ENCODE results near the gene SPTY2D1.

The SPTY2D1 gene

DNA sequence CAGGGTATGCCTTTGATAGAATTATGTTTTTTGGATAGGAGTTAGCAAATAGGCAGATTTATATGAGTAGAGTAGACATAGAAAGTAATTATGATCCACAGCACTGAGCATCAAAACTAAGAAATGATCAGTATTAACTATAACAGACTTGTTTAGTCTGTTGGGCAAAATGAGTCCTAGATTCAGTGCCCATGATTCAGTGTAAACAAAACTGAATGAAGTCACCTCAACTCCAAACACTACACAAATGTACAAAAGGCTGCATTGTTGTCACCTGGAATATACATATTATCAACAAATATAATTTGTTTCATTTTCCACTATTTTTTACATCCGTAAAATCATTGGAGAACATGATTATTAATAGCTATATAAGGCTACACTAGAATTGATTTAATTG is 52.3 kb downstream of the SPTY2D1 start:
- TF ChIP-seq, protein P1, sequence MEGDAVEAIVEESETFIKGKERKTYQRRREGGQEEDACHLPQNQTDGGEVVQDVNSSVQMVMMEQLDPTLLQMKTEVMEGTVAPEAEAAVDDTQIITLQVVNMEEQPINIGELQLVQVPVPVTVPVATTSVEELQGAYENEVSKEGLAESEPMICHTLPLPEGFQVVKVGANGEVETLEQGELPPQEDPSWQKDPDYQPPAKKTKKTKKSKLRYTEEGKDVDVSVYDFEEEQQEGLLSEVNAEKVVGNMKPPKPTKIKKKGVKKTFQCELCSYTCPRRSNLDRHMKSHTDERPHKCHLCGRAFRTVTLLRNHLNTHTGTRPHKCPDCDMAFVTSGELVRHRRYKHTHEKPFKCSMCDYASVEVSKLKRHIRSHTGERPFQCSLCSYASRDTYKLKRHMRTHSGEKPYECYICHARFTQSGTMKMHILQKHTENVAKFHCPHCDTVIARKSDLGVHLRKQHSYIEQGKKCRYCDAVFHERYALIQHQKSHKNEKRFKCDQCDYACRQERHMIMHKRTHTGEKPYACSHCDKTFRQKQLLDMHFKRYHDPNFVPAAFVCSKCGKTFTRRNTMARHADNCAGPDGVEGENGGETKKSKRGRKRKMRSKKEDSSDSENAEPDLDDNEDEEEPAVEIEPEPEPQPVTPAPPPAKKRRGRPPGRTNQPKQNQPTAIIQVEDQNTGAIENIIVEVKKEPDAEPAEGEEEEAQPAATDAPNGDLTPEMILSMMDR (conservative IDR thresholded peaks at IDR 0.05; ENCODE audit: low read depth): no peak
- H3K27ac ChIP-seq: no peak overlapping the region
- ChIA-PET CTCF (interaction anchor here (0.6 kb wide), 2 partner anchors 37 to 1192 kb away, joined by 3 read pairs; no protein-coding TSS in a partner anchor), POLR2A (ENCODE audit: low non-redundant PET) (no interaction called here)
- no peak for DNase-seq (ENCODE audit: low spot score)

DNA sequence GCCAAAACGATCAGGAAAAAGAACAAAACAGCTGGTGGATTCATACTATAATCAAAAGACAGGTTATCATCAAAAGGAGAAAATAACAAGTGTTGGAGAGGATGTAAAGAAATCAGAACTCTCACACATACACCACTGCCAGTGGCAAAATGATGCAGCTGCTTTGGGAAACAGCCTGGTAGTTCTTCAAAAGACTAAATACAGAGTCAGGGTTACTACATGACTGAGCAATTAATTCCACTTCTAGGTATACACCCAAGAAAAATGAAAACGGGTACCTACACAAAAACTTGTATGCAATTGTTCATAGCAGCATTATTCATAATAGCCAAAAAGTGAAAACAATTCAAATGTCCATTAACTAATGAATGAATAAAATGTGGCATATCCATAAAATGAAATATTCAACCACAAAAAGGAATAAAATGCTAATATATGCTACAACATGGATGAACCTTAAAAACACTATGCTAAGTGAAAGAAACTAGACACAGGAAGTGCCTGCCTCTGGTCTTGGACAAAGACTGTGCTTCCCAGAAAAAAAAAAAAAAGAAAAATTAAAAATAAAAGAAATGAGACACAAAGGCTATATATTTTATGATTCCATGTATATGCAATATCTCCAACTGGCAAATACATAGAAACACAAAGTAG is 53.9 kb downstream of the SPTY2D1 start:
- DNase-seq (ENCODE audit: low spot score): no peak
- H3K27ac ChIP-seq: no peak overlapping the region
- ChIA-PET CTCF (interaction anchor here (0.7 kb wide), 1 partner anchor 464 kb away, joined by 3 read pairs; no protein-coding TSS in a partner anchor), POLR2A (ENCODE audit: low non-redundant PET) (no interaction called here)
- TF ChIP-seq, protein P1 (conservative IDR thresholded peaks at IDR 0.05; ENCODE audit: low read depth): no peak

DNA sequence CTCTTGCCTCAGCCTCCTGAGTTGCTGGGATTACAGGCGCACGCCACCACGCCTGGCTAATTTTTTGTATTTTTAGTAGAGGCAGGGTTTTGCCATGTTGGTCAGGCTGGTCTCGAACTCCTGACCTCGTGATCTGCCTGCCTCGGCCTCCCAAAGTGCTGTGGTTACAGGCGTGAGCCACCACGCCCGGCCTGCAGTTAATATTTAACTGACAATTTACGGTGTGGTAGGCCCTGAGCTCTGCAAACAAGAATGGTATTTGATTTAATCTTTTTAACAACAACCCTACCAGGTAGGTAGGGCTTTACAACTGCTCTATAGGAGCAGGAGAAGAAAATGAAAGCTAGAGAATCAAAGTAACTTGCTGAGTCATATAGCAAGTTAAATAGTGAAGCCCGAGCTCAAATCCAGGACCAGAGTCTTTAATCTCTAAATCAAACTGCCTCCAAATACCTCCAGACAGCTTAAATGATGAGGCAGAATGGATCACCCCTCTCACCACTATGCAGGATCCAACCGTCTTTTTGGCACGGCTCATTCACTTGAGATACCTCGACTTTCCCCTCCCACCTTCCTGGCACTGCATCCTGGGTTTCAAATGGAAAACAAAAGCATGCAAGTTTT is 55.1 kb downstream of the SPTY2D1 start:
- TF ChIP-seq, protein P1 (conservative IDR thresholded peaks at IDR 0.05; ENCODE audit: low read depth): no peak
- no peak for DNase-seq (ENCODE audit: low spot score)
- CTCF ChIA-PET: interaction anchor here (0.7 kb wide), 1 partner anchor 463 kb away, joined by 3 read pairs; no protein-coding TSS in a partner anchor
- POLR2A ChIA-PET (ENCODE audit: low non-redundant PET): no interaction called here
- peak overlapping the region; percentile 43; the same call in 1 of the 2 replicates for H3K27ac ChIP-seq

DNA sequence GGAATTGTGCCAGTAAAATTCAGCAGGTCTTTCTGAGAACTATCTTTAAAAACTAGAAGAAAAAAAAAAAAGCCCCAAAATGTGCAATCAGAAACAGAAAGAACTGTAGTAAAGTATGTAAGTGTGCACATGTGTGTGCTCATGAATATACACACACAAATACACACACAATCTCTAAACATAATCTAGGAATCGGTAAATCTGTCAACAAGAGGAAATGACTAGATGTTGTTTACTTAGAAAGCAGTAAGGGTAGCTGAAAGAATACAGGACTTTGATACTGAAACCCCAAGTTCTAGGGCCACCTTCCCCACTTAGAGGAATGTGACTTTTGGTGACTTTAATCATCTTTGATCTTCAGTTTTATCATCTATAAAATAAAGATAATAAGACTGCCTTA is 58.8 kb downstream of the SPTY2D1 start:
- POLR2A ChIA-PET (ENCODE audit: low non-redundant PET): no interaction called here
- CTCF ChIA-PET: no interaction called here
- H3K27ac ChIP-seq: no peak overlapping the region
- TF ChIP-seq, protein P1 (conservative IDR thresholded peaks at IDR 0.05; ENCODE audit: low read depth): no peak
- DNase-seq (ENCODE audit: low spot score): no peak

DNA sequence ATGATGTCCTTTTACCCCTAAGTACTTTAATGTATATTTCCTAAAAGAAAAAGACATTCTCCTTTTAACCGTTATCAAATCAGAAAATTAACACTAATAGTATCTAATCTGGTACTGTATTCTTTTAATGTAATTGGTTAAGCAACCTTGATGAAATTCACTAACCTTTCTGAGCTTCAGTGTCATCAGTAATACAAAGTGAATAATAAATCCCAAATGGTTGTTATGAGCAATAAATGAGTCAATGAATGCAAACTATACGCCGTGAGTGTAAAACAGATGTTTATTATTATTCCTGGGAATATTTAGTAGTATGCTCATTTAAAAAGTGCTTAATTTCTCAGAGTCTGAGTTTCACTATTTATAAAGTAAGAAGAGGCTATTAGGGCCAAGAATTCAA is 67.1 kb downstream of the SPTY2D1 start:
- DNase-seq (ENCODE audit: low spot score): no peak
- CTCF ChIA-PET: no interaction called here
- no peak overlapping the region for H3K27ac ChIP-seq
- TF ChIP-seq, protein P1 (conservative IDR thresholded peaks at IDR 0.05; ENCODE audit: low read depth): no peak
- POLR2A ChIA-PET (ENCODE audit: low non-redundant PET): no interaction called here

DNA sequence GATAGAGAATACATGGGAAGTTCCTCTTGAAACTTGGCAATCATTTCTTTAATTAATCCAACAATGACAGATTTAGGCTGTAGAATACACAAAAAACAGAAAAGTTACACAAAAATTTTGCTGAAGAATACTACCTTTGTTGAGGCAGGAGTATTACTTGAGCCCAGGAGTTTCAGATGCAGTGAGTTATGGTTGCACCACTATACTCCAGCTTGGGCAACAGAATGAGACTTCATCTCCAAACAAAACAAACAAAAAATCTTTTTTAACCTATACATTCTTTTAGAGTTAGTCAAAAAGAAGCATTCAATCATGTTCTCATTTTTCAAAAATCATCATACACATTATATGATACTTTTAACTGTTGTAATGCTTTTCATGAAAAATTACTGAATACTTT is 67.7 kb downstream of the SPTY2D1 start:
- CTCF ChIA-PET: no interaction called here
- POLR2A ChIA-PET (ENCODE audit: low non-redundant PET): no interaction called here
- H3K27ac ChIP-seq: no peak overlapping the region
- DNase-seq (ENCODE audit: low spot score): no peak
- TF ChIP-seq, protein P1 (conservative IDR thresholded peaks at IDR 0.05; ENCODE audit: low read depth): no peak
